MG63 (cell line): ENCODE results near the gene ARFGAP1. TPM values are rescaled to one million over a fixed set of nuclear protein-coding genes. Genes with fewer than 3 reads are reported as not detected.
"Not testable (repeated sequence)": the region's sequence is repeated elsewhere in the genome, so short reads cannot be mapped to it uniquely, and the experiment has no call there.

ENCODE experiments used
- DNase-seq: peaks from one replicate; pipeline ENCODE4 v3.0.0-alpha.2; 2020
- H3K27me3 ChIP-seq: fragments of 250-450 bp; sonication (Bioruptor Pico); 2 replicates; pipeline ENCODE4 v1.5.1; 2020; ENCODE audit warnings: mild to moderate bottlenecking, moderate library complexity
- H3K36me3 ChIP-seq: fragments of 250-450 bp; sonication (Bioruptor Pico); 2 replicates; pipeline ENCODE4 v1.5.1; 2020; ENCODE audit warnings: mild to moderate bottlenecking, moderate library complexity
- H3K4me3 ChIP-seq: fragments of 250-450 bp; sonication (Bioruptor Pico); 2 replicates; pipeline ENCODE4 v1.5.1; 2020; ENCODE audit warnings: mild to moderate bottlenecking, moderate library complexity
- H3K9me3 ChIP-seq: fragments of 250-450 bp; sonication (Bioruptor Pico); 2 replicates; pipeline ENCODE4 v1.5.1; 2020; ENCODE audit warnings: mild to moderate bottlenecking, moderate library complexity
- total RNA-seq: library from RNA; depleted of rRNA; stranded (reverse); fragments of >200 nt; shearing (Covaris generic); gene quantifications from 2 replicates; pipeline ENCODE4 v1.2.3, GENCODE V29; 2014; ENCODE audit warnings: low replicate concordance

ARFGAP1 gene
- total RNA-seq, 1 experiment from 2014 or later: 83.8 TPM

DNA sequence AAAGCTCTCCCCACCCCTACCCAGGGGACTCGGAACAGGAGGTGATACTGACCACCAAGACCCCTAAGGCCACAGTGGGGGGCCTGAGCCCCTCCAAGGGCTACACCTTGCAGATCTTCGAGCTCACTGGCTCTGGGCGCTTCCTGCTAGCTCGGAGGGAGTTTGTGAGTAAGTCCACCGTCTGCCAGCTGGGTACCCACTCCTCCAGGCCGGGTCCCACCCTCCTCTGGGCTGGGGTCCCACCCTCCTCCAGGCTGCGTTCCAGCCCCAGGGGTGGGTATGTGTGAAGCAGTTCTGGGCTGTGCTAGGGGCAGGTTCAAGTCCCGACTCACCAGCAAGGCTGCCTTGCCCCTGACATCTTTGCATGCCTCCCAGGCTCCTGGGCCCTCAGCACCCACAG, 32.8 kb downstream of the ARFGAP1 start:
- Histone ChIP-seq H3K36me3 (no peaks in the 10 kb centered on the region), H3K9me3 (peaks cover 17% of the 10 kb centered on the region), H3K27me3 (peaks cover 35% of the 10 kb centered on the region), H3K4me3 (no peak overlapping the region)
- no peak for DNase-seq

DNA sequence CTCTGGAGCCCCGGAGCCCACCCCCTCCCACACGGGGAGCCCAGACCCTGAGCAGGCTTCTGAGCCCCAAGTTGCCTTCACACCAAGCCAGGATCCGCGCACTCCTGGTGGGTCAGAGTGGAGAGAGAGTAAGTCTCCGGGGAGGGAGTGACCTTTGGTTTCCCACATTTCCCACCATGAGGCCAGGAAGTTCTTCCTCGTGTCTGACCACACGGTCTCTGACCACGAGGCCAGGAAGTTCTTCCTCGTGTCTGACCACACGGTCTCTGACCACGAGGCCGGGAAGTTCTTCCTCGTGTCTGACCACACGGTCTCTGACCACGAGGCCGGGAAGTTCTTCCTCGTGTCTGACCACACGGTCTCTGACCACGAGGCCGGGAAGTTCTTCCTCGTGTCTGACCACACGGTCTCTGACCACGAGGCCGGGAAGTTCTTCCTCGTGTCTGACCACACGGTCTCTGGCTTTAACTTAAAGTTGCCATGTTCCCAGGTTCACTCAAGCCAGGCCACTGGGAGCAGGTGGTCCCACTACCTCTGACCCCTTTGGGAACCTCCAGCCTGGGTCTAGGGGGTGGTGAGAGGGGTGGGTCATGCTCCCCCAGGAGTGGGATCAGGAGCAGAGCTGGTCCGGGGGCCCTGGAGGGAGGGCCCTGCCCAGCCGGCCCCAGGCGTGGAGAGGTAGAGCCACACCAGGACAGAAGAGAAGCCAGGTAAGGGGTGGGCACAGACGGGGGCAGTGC, 33.5 kb downstream of the ARFGAP1 start:
- not testable (repeated sequence) for H3K36me3 ChIP-seq, H3K4me3 ChIP-seq, DNase-seq
- H3K9me3 ChIP-seq: peaks cover 13% of the 10 kb centered on the region
- H3K27me3 ChIP-seq: peaks cover 33% of the 10 kb centered on the region

DNA sequence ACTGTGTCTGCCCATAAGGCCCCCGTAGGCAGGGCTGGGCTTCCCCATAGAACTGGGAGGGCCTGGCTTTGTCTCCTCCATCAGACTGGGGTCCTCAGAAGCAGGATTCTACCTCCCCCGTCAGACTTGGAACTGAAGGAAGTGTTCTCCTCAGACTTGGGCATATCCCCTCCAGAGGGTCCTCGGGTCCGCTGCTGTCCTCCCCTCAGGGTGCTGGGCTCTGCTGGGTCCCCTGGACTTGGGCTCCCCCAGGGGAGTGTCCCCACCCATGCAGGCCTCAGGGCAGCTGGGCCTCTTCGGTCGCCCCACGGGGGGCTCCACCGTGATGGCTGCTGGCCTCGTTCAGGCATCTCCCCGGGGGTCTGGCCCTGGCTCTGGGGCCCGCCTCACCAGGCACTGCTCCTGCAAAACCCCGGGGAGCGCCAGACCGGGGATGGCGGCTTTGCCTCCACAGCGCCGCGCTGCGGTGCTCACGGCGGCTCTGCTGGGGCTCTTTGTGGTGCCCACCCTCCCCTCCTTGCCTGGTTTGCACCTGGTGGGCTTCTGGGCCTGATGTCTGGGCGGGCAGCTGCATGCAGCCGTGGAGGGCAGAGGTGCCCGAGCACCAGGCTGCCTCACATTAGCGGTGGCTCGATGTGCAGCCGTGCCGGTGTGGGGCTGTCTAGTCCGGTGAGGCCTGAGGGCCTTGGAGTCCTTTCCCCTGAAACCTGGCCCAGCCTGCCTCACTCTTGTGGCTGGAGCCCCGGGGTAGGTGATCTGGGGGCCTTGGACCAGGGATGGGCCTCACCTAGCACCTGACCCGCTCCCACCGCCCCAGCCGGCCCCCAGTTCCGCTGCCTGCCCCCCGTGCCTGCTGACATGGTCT, 34.3 kb downstream of the ARFGAP1 start:
- no peak for DNase-seq
- H3K36me3 ChIP-seq: no peaks in the 10 kb centered on the region
- H3K4me3 ChIP-seq: no peak overlapping the region
- peaks cover 25% of the 10 kb centered on the region for H3K27me3 ChIP-seq
- H3K9me3 ChIP-seq: peaks cover 5% of the 10 kb centered on the region

DNA sequence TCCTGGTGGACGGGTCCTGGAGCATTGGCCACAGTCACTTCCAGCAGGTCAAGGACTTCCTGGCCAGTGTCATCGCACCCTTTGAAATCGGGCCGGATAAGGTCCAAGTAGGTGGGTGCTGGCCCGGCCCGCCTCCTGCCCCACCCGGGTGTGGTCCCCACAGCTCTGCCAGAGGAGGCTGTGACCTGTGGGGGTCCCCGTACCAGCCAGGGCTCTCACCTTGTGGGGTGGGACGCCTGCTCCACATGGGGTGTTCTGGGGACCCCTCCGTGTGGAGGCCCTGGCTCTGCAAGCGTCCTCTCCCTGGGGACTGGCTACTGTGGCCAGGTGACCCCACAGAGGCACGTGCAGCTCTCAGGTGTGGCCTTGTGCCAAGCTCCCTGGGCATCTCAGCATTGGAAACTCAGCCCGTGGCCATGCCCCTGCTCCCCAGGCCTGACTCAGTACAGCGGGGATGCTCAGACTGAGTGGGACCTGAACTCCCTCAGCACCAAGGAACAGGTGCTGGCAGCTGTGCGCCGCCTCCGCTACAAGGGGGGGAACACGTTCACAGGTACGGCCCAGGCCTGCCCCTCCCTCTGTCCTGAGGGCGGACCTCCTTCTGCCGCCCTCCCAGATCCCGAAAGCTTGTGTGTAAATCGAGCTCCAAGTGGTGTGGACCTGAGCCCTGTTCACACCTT, 35.1 kb downstream of the ARFGAP1 start:
- Histone ChIP-seq H3K36me3 (no peaks in the 10 kb centered on the region), H3K4me3 (no peak overlapping the region), H3K9me3 (no peaks in the 10 kb centered on the region), H3K27me3 (peaks cover 20% of the 10 kb centered on the region)
- no peak for DNase-seq

DNA sequence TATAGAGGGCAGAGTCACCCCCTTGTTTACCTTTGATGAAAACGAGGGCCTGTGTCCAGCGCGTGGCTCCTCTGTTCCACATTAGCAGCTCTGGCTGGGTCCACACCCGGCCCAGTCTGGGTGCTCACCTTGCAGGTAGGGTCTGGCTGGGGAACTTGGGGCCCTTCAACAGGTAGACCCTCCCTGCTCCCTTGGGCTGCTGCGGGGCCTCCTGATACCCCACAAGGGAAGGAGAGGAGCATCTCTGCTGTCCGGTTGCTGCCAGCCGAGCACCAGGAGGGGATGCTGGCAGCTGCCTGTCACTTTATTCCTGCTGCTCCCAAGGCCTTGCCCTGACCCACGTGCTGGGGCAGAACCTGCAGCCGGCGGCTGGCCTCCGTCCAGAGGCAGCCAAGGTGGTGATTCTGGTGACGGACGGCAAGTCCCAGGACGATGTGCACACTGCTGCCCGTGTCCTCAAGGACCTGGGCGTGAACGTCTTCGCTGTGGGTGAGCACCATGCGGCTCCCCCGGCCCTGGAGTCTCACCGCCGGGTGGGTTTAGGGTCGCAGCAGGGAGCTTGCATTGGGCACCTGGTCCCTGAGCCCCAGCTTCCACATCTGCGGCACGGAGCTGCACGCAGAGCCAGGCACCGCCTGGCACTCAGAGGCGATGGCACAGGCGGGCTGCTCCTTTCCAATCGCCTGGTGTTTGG, 35.8 kb downstream of the ARFGAP1 start:
- Histone ChIP-seq H3K27me3 (peaks cover 20% of the 10 kb centered on the region), H3K4me3 (no peak overlapping the region), H3K9me3 (no peaks in the 10 kb centered on the region), H3K36me3 (no peaks in the 10 kb centered on the region)
- DNase-seq: no peak

DNA sequence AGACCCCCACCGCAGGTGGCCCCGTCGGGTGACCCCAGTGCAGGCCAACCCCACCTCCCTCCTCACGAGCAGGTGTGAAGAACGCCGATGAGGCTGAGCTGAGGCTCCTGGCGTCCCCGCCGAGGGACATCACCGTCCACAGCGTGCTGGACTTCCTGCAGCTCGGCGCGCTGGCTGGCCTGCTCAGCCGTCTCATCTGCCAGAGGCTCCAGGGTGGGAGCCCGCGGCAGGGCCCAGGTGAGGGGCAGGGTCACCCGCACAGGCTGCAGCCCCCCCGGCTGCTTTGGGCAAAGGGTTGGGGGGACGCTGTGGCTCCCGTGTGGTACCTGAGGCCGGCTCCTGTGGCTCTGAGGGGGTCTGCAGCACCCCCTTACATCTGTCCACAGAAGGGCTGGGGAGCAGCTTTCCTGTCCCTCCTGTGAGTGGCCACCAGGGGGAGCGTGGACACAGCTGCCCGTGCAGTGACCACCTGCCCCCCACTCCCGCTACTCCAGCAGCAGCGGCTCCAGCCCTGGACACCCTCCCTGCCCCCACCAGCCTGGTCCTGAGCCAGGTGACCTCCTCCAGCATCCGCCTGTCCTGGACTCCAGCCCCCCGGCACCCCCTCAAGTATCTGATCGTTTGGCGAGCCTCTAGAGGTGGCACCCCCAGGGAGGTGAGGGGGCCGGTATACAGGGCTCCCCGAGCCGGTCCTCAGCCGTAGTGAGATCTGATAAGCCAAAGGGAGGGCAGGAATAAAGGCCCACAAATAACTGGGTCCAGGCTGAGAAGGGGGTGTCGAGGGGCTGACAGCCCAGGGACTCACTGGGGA, 36.9 kb downstream of the ARFGAP1 start:
- H3K27me3 ChIP-seq: peaks cover 20% of the 10 kb centered on the region
- DNase-seq: peak; percentile 57
- H3K4me3 ChIP-seq: no peak overlapping the region
- no peaks in the 10 kb centered on the region for H3K9me3 ChIP-seq
- H3K36me3 ChIP-seq: no peaks in the 10 kb centered on the region

DNA sequence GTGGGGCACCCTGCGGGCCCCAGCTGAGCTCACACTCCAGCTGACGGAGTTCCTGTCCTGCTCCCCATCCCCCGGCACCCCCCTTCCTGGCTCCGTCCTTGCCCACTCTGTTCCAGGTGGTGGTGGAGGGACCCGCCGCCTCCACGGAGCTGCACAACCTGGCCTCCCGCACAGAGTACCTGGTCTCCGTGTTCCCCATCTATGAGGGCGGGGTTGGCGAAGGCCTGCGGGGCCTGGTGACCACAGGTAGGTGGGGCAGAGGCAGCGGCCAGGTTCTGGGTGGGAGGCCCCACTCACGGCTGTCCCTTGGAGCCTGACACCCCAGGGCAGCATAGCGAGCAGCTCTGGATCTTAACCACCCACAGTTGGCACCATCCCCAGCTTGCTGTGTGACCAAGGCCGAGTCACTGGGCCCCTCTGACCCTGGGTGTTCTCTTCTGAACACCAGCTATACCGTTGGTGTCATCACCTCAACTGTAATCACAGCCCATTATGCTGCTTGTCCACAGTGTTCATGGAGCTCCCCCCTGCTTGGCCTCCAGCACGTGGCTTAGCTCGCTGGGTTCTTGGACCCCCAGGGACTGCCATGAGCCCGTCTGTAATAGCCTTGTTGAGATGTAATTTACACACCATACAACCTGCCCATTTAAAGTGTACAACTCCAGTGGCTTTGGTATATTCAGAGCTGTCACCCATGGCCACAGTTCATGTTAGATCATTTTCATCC, 37.8 kb downstream of the ARFGAP1 start:
- peak; percentile 74 for DNase-seq
- no peak overlapping the region for H3K4me3 ChIP-seq
- no peaks in the 10 kb centered on the region for H3K36me3 ChIP-seq
- H3K27me3 ChIP-seq: peaks cover 15% of the 10 kb centered on the region
- no peaks in the 10 kb centered on the region for H3K9me3 ChIP-seq

DNA sequence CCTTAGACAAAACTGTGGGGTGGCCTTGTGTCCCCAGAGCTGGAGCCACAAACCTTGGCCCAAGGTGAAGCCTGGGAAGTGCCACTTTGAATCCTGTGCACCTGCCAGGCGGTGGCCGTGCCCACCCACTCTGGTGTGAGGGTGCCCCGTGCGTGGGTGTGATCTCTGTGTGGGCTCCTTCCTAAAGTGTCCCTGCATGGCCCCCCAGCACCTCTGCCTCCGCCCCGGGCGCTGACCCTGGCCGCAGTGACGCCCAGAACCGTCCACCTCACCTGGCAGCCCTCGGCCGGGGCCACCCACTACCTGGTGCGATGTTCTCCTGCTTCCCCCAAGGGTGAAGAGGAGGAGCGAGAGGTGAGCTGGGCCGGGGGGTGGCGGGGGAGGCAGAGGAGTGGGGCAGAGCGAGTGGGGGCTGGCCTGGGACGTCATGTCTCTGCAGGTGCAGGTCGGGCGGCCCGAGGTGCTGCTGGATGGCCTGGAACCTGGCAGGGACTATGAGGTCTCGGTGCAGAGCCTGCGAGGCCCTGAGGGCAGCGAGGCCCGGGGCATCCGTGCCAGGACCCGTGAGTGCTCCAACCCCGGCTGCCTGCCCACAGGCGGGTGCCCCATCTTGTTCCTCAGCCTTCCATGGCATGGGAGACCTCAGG, 38.7 kb downstream of the ARFGAP1 start:
- Histone ChIP-seq H3K36me3 (no peaks in the 10 kb centered on the region), H3K27me3 (peaks cover 10% of the 10 kb centered on the region; the same call in 1 of the 2 replicates), H3K4me3 (no peak overlapping the region), H3K9me3 (no peaks in the 10 kb centered on the region)
- no peak for DNase-seq

DNA sequence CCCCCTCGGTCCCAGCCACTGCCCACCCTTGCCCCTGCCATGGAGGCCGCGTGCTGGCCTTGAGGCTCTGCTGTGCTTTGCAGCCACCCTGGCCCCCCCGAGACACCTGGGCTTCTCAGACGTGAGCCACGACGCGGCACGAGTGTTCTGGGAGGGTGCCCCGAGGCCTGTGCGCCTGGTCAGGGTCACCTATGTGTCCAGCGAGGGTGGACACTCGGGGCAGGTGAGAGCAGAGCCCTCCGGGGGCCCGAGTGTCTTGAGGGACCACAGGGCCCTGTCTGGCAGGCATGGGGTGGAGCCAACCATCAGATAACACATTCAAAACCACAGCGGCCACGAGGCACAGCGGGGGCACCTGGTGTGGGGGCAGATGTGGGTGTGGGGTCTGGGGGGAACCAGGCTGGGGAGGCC, 39.2 kb downstream of the ARFGAP1 start:
- no peak for DNase-seq

DNA sequence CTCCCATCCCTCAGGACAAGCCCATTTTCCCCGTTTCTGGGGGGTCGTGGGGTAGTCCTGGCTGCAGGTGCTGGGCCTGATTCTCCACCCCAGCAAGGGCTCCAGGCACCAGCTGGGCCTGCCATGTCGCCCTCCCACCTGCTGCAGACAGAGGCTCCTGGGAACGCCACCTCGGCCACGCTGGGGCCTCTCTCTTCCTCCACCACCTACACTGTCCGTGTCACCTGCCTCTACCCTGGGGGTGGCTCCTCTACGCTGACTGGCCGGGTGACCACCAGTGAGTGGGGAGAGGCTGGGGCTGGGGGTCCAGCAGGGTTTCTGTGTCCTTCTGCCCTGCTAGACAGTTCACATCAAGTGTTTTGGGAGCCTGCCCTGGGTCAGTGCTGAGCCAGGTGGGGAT, 39.7 kb downstream of the ARFGAP1 start:
- DNase-seq: no peak
- H3K4me3 ChIP-seq: no peak overlapping the region
- peaks cover 8% of the 10 kb centered on the region; the same call in 1 of the 2 replicates for H3K27me3 ChIP-seq
- H3K9me3 ChIP-seq: no peaks in the 10 kb centered on the region
- no peaks in the 10 kb centered on the region for H3K36me3 ChIP-seq

More for the DNA sequence above, 39.2 kb downstream of the ARFGAP1 start:
- peaks cover 8% of the 10 kb centered on the region; the same call in 1 of the 2 replicates for H3K27me3 ChIP-seq
- no peaks in the 10 kb centered on the region for H3K9me3 ChIP-seq
- no peaks in the 10 kb centered on the region for H3K36me3 ChIP-seq
- no peak overlapping the region for H3K4me3 ChIP-seq

DNA sequence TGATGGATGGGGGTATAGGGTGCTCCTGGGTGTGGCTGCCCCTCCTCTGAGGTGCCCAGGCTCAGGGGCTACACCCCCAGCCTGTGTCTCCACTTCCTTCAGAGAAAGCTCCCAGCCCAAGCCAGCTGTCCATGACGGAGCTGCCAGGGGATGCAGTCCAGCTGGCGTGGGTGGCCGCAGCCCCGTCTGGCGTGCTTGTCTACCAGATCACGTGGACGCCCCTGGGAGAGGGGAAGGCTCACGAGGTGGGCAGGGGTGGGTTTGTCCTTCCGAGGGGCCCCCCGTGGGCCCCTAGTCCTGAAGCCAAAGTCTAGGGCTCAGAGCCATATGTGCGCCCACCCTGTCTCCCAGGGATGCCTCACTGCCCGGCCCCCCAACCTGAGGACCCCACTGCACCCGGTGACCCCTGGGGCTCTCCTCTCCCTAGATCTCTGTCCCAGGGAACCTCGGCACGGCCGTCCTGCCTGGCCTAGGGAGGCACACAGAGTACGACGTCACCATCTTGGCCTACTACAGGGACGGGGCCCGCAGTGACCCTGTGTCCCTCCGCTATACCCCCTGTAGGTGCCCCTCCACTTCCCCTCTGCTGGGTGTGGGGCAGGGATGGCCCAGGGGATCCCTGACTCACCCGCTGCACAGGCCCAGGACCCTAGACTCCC, 40.2 kb downstream of the ARFGAP1 start:
- no peaks in the 10 kb centered on the region for H3K9me3 ChIP-seq
- no peak overlapping the region for H3K4me3 ChIP-seq
- no peaks in the 10 kb centered on the region for H3K36me3 ChIP-seq
- no peak for DNase-seq
- H3K27me3 ChIP-seq: peaks cover 8% of the 10 kb centered on the region; the same call in 1 of the 2 replicates

DNA sequence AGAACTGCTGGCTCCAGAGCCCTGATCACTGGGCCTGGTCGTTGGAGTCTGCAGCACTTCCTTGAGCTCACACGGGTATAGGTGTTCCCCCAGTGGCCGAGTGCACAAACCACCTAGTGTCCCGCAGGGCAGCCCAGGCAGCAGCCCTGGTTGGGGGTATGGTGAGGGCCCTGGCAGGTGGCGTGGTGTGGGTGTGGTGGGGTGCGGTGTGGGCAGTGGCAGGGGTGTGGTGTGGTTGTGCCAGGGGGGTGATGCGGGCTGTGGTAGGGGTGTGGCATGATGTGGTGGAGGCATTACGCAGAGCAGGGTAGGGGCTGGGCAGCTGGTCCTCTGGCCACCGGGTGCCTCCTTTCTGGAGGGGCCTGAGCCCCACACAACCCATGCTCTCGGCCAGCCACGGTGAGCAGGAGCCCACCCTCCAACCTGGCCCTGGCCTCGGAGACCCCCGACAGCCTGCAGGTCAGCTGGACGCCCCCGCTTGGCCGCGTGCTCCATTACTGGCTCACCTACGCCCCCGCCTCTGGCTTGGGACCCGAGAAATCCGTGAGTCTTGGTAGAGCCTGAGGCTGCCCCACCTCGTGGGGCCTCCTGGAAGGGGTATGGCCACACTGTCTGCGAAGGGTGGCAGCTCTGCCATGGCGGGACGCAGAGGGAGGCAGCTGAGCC, 40.9 kb downstream of the ARFGAP1 start:
- no peak for DNase-seq
- H3K9me3 ChIP-seq: no peaks in the 10 kb centered on the region
- H3K4me3 ChIP-seq: no peak overlapping the region
- no peaks in the 10 kb centered on the region for H3K36me3 ChIP-seq
- peaks cover 3% of the 10 kb centered on the region; the same call in 1 of the 2 replicates for H3K27me3 ChIP-seq

DNA sequence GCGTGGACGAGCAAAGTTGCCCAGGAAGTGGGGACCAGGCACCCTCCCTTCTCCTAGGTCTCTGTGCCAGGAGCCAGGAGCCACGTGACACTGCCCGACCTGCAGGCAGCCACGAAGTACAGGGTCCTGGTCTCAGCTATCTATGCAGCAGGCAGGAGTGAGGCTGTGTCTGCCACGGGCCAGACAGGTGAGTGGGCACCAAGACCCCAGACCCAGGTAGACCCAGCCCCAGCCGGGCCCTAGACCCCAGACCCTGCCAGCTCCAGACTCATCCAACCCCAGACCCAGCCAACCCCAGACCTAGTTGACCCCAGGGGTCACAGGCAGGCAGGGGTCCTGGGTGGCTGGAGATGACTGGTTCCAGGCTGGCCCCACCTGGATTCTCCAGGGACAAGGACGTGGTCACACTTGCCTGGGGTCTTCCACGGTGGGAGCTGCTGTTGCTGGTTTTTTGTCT, 41.4 kb downstream of the ARFGAP1 start:
- no peaks in the 10 kb centered on the region for H3K9me3 ChIP-seq
- no peaks in the 10 kb centered on the region for H3K36me3 ChIP-seq
- H3K27me3 ChIP-seq: peaks cover under 1% of the 10 kb centered on the region; the same call in 1 of the 2 replicates
- H3K4me3 ChIP-seq: no peak overlapping the region
- no peak for DNase-seq
